HTERT RPE-1 (cell line): ENCODE results near the gene TRMO.

Source experiments
- in situ Hi-C: fragments of 300-500 bp; cut with MboI; formaldehyde crosslinking; loops from 4 replicates; pipeline ENCODE4 v1.14.3; 2020; ENCODE audit warnings: low sequenced_read_pairs

Gene TRMO

DNA sequence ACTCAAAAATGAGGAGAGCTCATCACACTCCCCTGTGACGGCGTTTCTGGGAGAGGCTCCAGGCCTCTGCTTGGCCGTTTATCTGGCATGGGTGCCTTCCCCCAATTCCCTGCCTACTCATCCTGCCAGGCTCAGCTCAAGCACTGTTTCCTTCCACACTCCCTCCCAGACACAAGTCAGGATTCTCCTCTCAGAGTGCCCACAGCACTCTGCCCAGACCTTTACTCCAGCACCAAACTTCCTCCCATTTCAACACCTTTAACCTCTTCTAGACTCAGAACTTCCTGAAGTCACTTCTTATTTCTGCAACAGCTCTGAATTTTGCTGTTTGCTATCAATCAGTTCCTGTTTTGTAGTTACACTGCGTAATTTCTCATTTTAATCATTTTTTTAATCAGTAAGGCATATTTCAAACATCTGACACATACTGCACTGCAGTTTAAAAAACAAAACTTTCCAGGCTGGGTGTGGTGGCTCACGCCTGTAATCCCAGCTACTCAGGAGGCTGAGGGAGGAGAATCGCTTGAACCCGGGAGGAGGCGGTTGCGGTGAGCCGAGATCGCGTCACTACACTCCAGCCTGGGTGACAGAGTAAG, 16.0 kb downstream of the TRMO start:
- in situ Hi-C loops, result no loop called here

DNA sequence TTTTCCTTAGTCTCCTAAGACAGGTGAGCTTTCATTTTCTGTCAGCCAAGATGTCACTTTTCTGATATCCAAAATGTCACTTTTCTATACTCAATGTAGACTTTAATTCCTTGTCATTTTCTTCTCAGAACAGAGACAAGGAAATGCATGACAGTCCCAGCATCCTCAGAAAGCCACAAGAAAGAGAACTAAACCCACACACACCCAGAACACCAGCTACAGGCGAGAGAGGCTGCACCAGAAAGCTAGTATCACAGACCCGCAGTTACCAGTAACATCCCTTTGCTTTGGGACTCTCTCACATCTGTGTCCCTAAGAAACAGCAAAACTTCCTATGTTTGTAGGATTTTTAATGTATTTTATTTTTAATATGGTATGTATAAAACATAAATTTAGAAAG, 17.1 kb downstream of the TRMO start:
- in situ Hi-C loops, result no loop called here

- in situ Hi-C loops, result no loop called here
These were observed 17.6 kb downstream of the TRMO start for GRCh38 chr9:97904725-97905124.

- in situ Hi-C loops, result no loop called here
These were observed 19.1 kb downstream of the TRMO start for GRCh38 chr9:97903177-97903576.

- in situ Hi-C loops, result no loop called here
These were observed 21.3 kb downstream of the TRMO start for GRCh38 chr9:97900738-97901565.

DNA sequence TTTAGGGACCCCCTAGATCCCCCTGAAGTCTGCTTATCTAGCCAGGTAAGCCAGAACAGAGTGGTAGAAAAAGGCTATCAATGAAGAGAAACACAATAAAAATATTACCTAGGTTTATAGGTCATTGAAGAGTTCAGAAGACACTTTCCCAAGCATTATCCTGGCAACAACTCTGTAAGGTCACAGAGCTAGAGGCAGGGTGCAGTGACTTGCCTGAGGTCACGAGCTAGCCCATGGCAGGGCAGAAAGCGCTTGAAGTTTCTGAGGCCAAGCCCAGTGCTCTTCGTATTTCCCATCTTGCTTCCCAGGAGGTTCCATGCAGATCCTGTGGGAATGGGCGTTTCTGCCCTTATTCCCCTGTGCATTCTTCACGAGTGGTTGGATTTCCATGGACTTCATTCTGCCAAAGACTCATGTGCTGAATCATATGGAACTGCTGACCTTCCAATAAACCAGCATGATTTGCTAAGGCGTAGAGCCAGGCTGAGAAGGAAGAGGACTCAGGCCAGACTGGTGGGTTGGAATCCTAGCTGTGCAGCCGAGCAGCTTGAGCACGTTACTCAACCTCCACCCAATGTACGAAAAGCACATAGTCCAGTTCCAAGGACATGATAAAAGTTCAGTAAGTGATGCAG, 22.1 kb downstream of the TRMO start:
- in situ Hi-C loops, result no loop called here

GRCh38 chr9:97895695-97896332, 26.5 kb downstream of the TRMO start:
- in situ Hi-C loops, result no loop called here

- in situ Hi-C loops, result no loop called here
These were observed 27.1 kb downstream of the TRMO start for GRCh38 chr9:97895211-97895610.

- in situ Hi-C loops, result no loop called here
These were observed 29.9 kb downstream of the TRMO start for GRCh38 chr9:97892421-97892820.

- in situ Hi-C loops, result no loop called here
These were observed 30.6 kb downstream of the TRMO start for GRCh38 chr9:97891736-97892135.

DNA sequence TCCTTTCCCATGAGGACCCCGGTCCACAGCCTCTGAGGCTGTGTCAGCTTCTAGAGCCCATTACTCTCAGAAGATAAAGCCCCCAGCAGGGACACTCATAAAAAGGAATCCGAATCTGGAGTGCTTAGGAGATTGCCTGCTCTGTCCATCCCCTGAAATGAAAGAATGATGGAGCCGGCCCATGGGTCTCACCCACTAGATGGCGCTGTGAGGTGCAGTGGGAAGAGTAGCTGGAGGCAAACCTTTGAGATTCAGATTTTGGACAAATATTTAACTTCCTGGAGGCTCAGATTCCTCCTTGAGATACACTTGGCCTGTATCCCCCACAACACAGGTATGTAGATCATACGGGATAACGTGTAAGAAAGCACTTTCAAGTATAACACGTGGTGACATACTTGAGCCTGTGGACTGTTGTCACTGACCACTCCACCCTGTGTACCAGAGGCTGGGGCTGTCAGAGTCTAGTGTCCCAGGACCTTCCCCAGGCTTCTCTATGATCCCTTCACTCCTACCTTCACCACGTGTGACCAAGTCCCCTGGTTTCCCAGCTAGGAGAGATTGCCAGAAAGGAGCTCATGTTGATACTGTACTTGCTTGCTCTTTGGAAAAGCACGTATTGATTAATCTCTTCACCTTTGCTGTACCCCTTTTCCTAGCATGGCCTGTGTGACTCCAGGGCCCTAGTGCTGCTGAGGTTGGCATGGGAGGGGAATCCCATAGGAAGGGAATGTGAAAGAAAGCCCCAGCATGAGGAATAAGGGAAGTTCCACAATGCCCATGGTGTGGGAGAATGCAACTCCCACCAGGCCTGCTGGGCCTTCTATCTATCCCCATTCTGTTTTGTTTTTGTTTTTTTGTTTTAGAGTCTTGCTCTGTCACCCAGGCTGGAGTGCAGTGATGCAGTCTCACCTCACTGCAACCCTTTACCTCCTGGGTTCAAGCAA, 32.1 kb downstream of the TRMO start:
- in situ Hi-C loops, result no loop called here

DNA sequence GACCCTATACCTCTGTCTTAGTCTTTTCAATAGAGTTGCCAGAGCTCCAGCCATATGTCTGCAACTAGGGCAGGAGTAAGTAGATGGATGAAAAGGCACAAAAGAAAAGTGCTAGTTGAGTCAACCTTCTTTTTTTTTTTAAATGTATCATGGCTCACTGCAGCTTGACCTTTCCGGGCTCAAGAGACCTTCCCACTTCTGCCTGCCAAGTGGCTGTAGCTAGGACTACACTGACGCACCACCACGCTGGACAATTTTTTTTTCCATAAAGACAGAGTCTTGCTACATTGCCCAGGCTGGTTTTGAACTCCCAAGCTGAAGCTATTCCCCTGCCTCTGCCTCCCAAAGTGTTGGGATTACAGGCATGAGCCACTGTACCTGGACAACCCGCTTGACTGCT, 42.0 kb downstream of the TRMO start:
- in situ Hi-C loops, result no loop called here

GRCh38 chr9:97876061-97876460, 46.2 kb downstream of the TRMO start:
- in situ Hi-C loops, result no loop called here

DNA sequence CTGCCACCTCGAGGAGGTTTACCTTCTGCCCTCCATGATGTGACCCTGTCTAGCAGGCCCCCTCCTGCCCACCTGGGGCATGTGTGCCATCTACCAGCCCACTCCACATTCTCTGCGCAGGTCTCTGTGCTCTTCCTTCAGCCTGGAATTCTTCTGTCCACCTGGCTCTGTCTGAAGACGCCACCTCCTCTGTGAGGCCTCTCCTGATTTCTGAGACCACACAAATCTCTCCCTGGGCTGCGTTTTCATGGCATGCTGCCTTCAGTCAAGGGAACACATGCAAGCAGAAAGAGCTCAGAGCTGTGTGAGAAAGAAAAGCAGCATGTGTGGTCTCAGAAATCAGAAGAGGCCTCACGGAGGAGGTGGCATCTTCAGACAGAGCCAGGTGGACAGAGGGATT, 47.2 kb downstream of the TRMO start:
- in situ Hi-C loops, result no loop called here

GRCh38 chr9:97874624-97875023, 47.7 kb downstream of the TRMO start:
- in situ Hi-C loops, result no loop called here

DNA sequence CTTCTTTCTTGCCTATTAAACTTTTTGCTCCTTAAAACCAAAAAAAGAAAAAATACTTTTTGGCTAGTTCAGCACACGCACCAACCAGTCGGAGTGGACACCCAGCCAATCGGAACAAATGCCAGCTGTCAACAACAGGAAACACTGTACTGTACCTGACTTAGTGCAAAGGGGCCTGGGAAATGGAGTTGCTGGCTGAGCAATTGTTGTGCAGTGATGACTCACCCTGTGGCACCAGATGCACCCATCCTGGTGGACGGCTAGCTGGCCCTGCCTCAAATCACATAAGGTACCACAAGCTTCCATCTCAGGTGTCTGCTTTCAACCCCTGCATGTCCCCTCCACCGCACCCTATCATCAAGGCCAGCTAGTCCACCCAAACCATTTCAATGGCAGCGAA, 48.4 kb downstream of the TRMO start:
- in situ Hi-C loops, result no loop called here

DNA sequence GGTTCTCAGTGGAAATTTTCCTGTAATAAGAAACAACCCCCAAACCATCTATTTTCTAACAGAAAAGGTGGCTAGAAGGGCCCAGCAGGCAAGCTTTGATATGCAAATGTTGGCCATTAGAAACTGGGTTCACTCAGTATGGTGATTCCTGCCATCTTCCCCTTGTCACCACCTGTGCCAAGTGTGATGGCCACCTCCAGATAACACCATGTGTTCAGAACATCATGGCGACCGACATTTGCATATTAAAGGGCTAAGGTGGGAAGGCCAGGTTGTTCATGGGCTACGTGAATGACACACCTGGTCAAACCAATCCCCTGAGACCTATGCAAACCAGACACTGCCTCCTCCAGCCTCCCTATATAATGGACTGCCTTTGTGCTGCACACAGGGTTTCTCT, 48.9 kb downstream of the TRMO start:
- in situ Hi-C loops, result no loop called here

DNA sequence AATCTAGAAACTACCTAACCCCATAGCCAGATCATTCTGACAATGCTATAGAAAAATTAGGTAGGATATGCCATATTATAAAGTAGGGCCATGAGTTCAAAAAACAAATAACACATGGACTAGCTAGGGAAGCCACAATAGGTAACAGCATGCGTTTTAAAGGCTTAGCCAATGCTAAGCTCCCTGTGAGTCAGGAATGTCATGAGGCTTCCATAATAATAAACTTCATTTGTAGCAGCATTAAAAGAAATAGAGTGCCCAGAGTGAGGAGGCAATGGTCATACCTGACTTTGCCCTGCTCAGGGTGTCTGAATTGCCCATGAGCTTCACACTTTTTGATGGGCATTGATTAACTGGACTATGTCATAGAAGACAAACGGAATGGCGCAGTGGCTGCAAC, 53.4 kb downstream of the TRMO start:
- in situ Hi-C loops, result no loop called here

DNA sequence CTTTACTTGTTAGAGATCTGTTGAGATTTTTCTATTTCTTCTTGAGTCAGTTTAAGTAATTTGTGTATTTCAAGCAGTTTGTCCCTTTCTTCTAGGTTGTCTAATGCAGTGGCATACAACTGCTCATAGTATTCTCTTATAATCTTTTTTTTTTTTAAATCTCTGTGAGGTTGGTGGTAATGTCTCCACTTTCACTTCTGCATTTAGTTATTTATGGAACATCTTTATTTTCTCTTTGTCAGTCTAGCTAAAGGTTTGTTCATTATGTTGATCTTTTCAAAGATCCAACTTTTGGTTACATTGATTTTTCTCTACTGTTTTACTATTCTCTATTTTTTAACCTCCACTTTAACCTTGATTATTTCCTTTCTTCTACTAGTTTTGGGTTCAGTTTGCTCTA, 55.5 kb downstream of the TRMO start:
- in situ Hi-C loops, result no loop called here

- in situ Hi-C loops, result no loop called here
These were observed 56.0 kb downstream of the TRMO start for GRCh38 chr9:97866300-97866699.

GRCh38 chr9:97864396-97864795, 57.9 kb downstream of the TRMO start:
- in situ Hi-C loops, result no loop called here
